SK-N-SH treated with all-trans-retinoic acid at 6 μM for 48 hours (cell line): Measurements from ENCODE around the gene MET.

Experiments used
- ATAC-seq: fragments of 200-7000 bp; cut with Tn5 transposase; 3 replicates; pipeline ENCODE4 v1.9.1; 2020; ENCODE audit warnings: mild to moderate bottlenecking, moderate library complexity
- ARNTL ChIP-seq: fragments of 450-650 bp; formaldehyde crosslinking; IDR thresholded peaks from 2 replicates; pipeline ENCODE4 v1.5.0; 2020; ENCODE audit warnings: low read depth, mild to moderate bottlenecking, moderate library complexity, borderline replicate concordance
- BACH2 ChIP-seq: fragments of 250-450 bp; sonication (Bioruptor Pico); IDR thresholded peaks from 2 replicates; pipeline ENCODE4 v1.9.0; 2021; ENCODE audit warnings: mild to moderate bottlenecking, borderline replicate concordance
- CREB5 ChIP-seq: fragments of 250-450 bp; sonication (Bioruptor Pico); IDR thresholded peaks from 2 replicates; pipeline ENCODE4 v1.5.1; 2020; ENCODE audit warnings: low read depth, mild to moderate bottlenecking, moderate library complexity
- CSDC2 ChIP-seq: fragments of 250-450 bp; sonication (Bioruptor Pico); IDR thresholded peaks from 2 replicates; pipeline ENCODE4 v1.5.0; 2020; ENCODE audit warnings: mild to moderate bottlenecking, moderate library complexity
- CSRNP3 ChIP-seq: fragments of 250-450 bp; sonication (Bioruptor Pico); IDR thresholded peaks from 2 replicates; pipeline ENCODE4 v1.5.1; 2021; ENCODE audit warnings: mild to moderate bottlenecking, moderate library complexity
- ESRRG ChIP-seq: fragments of 250-450 bp; sonication (Bioruptor Pico); IDR thresholded peaks from 2 replicates; pipeline ENCODE4 v1.6.1; 2021; ENCODE audit warnings: mild to moderate bottlenecking
- GLIS3 ChIP-seq: fragments of 250-450 bp; sonication (Bioruptor Pico); IDR thresholded peaks from 2 replicates; pipeline ENCODE4 v1.5.0; 2020; ENCODE audit warnings: mild to moderate bottlenecking, moderate library complexity
- ISL1 ChIP-seq: fragments of 250-450 bp; sonication (Bioruptor Pico); IDR thresholded peaks from 2 replicates; pipeline ENCODE4 v2.1.2; 2022; ENCODE audit warnings: mild to moderate bottlenecking, moderate library complexity
- OSR1 ChIP-seq: fragments of 250-450 bp; sonication (Bioruptor Pico); IDR thresholded peaks from 2 replicates; pipeline ENCODE4 v1.8.0; 2022; ENCODE audit warnings: moderate library complexity, mild to moderate bottlenecking, inconsistent platforms
- PATZ1 ChIP-seq: fragments of 250-450 bp; sonication (Bioruptor Pico); IDR thresholded peaks from 2 replicates; pipeline ENCODE4 v1.8.0; 2020; ENCODE audit warnings: mild to moderate bottlenecking, moderate library complexity, borderline replicate concordance
- POU6F1 ChIP-seq: fragments of 250-450 bp; sonication (Bioruptor Pico); IDR thresholded peaks from 2 replicates; pipeline ENCODE4 v1.8.0; 2021; ENCODE audit warnings: low read depth, mild to moderate bottlenecking, moderate library complexity, borderline replicate concordance
- PPARA ChIP-seq: fragments of 250-450 bp; sonication (Bioruptor Pico); IDR thresholded peaks from 2 replicates; pipeline ENCODE4 v1.5.0; 2020; ENCODE audit warnings: mild to moderate bottlenecking, borderline replicate concordance
- RARB ChIP-seq: fragments of 250-450 bp; sonication (Bioruptor Pico); IDR thresholded peaks from 2 replicates; pipeline ENCODE4 v1.8.0; 2021; ENCODE audit warnings: mild to moderate bottlenecking, moderate library complexity
- SNAI2 ChIP-seq: fragments of 250-450 bp; sonication (Bioruptor Pico); IDR thresholded peaks from 2 replicates; pipeline ENCODE4 v1.5.0; 2020; ENCODE audit warnings: mild to moderate bottlenecking, moderate library complexity
- TOX ChIP-seq: fragments of 250-450 bp; sonication (Bioruptor Pico); IDR thresholded peaks from 2 replicates; pipeline ENCODE4 v1.8.0; 2021; ENCODE audit warnings: mild to moderate bottlenecking, moderate library complexity, borderline replicate concordance
- TSHZ2 ChIP-seq: fragments of 250-450 bp; sonication (Bioruptor Pico); IDR thresholded peaks from 2 replicates; pipeline ENCODE4 v1.5.0; 2020; ENCODE audit warnings: mild to moderate bottlenecking, moderate library complexity
- ZFP3 ChIP-seq: fragments of 250-450 bp; sonication (Bioruptor Pico); IDR thresholded peaks from 2 replicates; pipeline ENCODE4 v1.5.0; 2020; ENCODE audit warnings: mild to moderate bottlenecking, moderate library complexity
- ZFP30 ChIP-seq: fragments of 450-650 bp; formaldehyde crosslinking; IDR thresholded peaks from 2 replicates; pipeline ENCODE4 v1.5.0; 2022; ENCODE audit warnings: mild to moderate bottlenecking, moderate library complexity
- ZNF70 ChIP-seq: fragments of 450-650 bp; formaldehyde crosslinking; IDR thresholded peaks from 2 replicates; pipeline ENCODE4 v1.5.0; 2020; ENCODE audit warnings: mild to moderate bottlenecking, moderate library complexity
- ZNF8 ChIP-seq: fragments of 450-650 bp; formaldehyde crosslinking; IDR thresholded peaks from 2 replicates; pipeline ENCODE4 v1.5.0; 2020; ENCODE audit warnings: mild to moderate bottlenecking, moderate library complexity

The MET gene

GRCh38 chr7:116728413-116728812 lies 56.4 kb downstream of the MET start (continued):
- TF ChIP-seq POU6F1 (CRISPR knock-in tag) = no peak

GRCh38 chr7:116730097-116731022 lies 58.4 kb downstream of the MET start:
- no peak for TF ChIP-seq ISL1 (CRISPR knock-in tag)
- TF ChIP-seq CREB5 (CRISPR knock-in tag) = no peak
- no peak for TF ChIP-seq ZFP3 (CRISPR knock-in tag)
- TF ChIP-seq ARNTL (CRISPR knock-in tag) = no peak
- no peak for ATAC-seq

GRCh38 chr7:116731023-116731395 lies 59.0 kb downstream of the MET start:
- TF ChIP-seq SNAI2 (no peak), OSR1 (CRISPR knock-in tag) (no peak), POU6F1 (CRISPR knock-in tag) (no peak), ZNF8 (CRISPR knock-in tag) (no peak), ZFP30 (CRISPR knock-in tag) (no peak), CSRNP3 (CRISPR knock-in tag) (no peak), BACH2 (CRISPR knock-in tag) (no peak), CREB5 (CRISPR knock-in tag) (no peak), ISL1 (CRISPR knock-in tag) (no peak), CSDC2 (CRISPR knock-in tag) (no peak), ESRRG (CRISPR knock-in tag) (no peak), ZNF70 (no peak), ZFP3 (CRISPR knock-in tag) (no peak), TOX (no peak), GLIS3 (CRISPR knock-in tag) (no peak), PATZ1 (CRISPR knock-in tag) (no peak), RARB (no peak), TSHZ2 (CRISPR knock-in tag) (no peak), PPARA (CRISPR knock-in tag) (no peak)
- TF ChIP-seq, all 23 proteins: peak for 0
- no peak for ATAC-seq
